H1 (cell line): ENCODE measurements around the gene MSANTD3. TPM values are rescaled to one million over a fixed set of nuclear protein-coding genes. Genes with fewer than 3 reads are reported as not detected.

Source experiments
- polyA plus RNA-seq, 7 experiments: library from polyadenylated mRNA; depleted of rRNA in 3 of 7; stranded (reverse) in 5 of 7; unstranded in 2 of 7; fragments of >200 nt in 5 of 7; fragments of 200-250 nt in 2 of 7; gene quantifications; 1 replicate in 5 of 7; 2 replicates in 1 of 7; 4 replicates in 1 of 7; pipeline versions ENCODE4 v1.2.1 to v1.2.3, GENCODE V29; 2011 to 2013; ENCODE audit warnings: missing spikeins in 2 of 7, mixed read lengths in 2 of 7
- total RNA-seq: library from RNA; stranded (reverse); fragmentation: NEBNext Ultra II Directional; extraction: Animal tissue kit (Norgen Biotek cat#: 25700); gene quantifications from 2 replicates; pipeline ENCODE4 v1.2.1, GENCODE V29; 2021

MSANTD3 gene
- total and polyA plus RNA-seq, 2 of the 8 experiments (the other 6 are each of a cell fraction or from before 2014, with no cell fraction given): 12.0 to 41.3 TPM

Other genes starting within 250 kb of the MSANTD3 start
- gene TEX10, start 74.2 kb upstream of the MSANTD3 start, total RNA-seq: 77.6 and 81.0 TPM in 2 replicates
- gene TEX10, start 74.2 kb upstream of the MSANTD3 start, polyA plus RNA-seq (2011; rRNA removed): 25.1 and 46.9 TPM in 2 replicates
- gene TMEFF1, start 46.0 kb downstream of the MSANTD3 start, total RNA-seq: 67.8 and 68.2 TPM in 2 replicates
- 13.5 and 14.4 TPM in 2 replicates for gene TMEFF1, start 46.0 kb downstream of the MSANTD3 start, polyA plus RNA-seq (2011; rRNA removed)
- gene CAVIN4, start 150.9 kb downstream of the MSANTD3 start, total RNA-seq: 8.0 and 9.1 TPM in 2 replicates
- gene CAVIN4, start 150.9 kb downstream of the MSANTD3 start, polyA plus RNA-seq (2011; rRNA removed): 1.8 and 2.3 TPM in 2 replicates